CD4-positive, alpha-beta T cell treated with Interleukin-6 for 4 hours (primary cell): ENCODE measurements around the gene SMARCA2.

Experiments
- DNase-seq: peaks from one replicate; pipeline ENCODE4 v3.0.0-alpha.2; 2020; ENCODE audit warnings: mixed read lengths

The SMARCA2 gene

DNA sequence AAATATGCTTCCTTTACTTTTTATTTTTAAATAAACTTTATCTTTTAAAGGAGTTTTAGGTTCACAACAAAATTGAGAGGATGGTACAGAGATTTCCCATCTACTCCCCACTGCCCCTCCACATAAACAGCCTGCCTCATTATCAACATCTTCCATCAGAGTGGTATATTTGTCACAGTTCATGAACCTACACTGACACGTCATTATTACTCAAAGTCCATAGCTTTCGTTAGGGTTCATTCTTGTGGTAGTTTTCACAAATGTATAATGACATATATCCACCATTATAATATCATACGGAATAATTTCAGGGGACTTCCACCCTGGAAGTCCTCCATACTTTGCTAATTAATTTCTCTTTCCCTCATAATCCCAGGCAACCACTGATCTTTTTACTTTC is 204.9 kb downstream of the SMARCA2 start:
- DNase-seq: no peak

GRCh38 chr9:2227144-2227867 is 212.2 kb downstream of the SMARCA2 start:
- DNase-seq: no peak

DNA sequence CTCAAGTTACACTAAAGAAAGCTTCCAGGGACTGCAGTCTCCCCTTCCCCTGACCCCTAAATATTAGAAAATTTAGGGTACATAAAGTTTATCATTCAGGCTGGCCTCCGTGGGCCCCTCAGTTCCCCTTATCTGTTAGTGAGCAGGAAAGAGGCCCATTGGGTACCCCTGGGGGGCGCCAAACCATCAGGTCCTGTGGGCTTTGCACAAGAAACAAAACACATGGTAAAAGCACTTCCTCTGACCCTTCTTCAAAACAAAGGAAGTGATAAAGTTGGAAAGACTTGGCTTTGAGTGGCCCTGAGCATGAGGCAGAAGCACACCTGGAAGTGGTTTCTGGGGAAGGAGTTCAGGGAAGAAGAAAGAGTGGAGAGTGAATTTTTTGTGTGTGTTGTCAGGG is 213.0 kb downstream of the SMARCA2 start:
- no peak for DNase-seq

DNA sequence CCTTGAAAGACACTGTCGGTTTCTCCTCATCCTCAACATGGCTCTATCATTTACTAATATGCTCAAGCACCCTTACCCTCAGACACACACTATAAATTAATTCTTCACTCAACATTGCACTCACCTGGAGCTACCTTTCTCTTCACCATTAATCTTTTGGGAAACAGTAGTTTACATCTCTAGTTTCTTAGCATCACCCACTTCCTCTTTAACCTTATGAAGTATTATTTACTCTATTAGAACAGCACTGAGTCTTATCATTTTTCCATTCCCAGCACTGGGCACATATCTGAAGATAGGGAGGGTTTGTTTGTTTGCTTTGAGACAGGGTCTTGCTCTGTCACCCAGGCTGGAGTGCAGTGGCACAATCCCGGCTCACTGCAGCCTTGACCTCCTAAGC is 213.5 kb downstream of the SMARCA2 start:
- DNase-seq: no peak

DNA sequence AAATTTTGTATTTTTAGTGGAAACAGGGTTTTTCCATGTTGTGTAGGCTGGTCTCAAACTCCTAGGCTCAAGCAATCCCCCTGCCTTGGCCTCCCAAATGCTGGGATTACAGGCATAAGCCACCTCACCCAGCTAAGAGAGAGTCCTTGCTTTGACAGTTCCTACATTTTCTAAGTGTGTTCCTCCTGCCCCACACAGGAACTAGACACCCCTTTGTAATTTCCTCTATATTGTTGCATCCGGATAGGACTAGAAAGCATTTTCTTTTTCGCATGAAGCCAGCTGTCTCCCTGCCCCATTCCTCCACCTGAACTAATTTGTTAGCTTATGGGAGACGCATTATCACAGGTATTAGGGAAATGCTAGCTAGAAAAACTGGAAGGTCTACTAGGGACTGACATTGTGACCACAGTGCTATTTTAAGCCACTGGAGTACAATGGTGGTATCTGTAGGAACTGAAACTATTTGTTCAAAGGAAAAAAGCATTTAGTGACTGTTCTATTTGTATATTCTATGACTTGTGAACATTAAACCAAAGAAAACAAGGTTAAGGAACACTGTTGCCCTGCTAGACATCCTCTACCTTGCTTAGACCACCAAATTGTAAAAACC is 214.1 kb downstream of the SMARCA2 start:
- no peak for DNase-seq

- no peak for DNase-seq
Observed at GRCh38 chr9:2230362-2230761, 215.2 kb downstream of the SMARCA2 start.

DNA sequence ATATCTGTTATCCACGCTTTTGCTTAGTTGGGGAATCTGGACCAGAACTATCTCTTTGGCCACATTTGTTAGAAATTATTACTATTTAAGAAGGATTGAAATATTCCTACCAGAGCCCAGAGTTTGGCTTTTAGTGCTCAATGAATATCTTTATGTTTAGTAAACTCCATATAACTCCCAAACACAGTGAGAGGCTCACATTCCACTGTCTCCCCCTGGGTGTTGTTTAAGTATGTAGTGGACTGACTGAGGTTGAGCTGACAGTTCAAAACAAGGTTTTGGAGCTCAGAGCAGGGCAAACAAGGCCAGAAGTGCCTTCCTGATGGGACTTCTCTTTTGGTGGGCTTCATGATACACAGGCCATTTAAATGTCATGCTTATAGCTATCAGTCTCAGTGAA is 216.0 kb downstream of the SMARCA2 start:
- DNase-seq: no peak

DNA sequence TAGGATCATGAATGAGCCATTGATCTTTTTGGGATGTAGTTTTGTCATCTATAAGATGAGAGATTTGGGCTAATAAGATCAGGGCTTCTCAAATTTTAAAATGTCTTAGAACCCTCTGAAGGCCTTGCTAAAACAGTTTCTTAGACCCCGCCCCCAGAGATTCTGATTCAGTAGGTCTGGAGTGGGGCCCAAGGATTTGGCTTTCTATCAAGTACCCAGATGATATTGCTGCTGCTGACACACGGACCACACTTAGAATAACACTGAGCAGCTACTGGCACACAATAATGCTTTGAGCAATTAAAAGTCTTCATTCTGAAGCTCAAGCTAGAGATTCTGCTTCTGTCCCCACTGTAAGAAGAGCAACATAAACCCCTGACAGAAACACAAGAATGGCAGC is 216.7 kb downstream of the SMARCA2 start:
- no peak for DNase-seq

- DNase-seq: no peak
Observed at GRCh38 chr9:2233274-2233673, 218.1 kb downstream of the SMARCA2 start.

- no peak for DNase-seq
Observed at GRCh38 chr9:2234371-2234893, 219.3 kb downstream of the SMARCA2 start.

DNA sequence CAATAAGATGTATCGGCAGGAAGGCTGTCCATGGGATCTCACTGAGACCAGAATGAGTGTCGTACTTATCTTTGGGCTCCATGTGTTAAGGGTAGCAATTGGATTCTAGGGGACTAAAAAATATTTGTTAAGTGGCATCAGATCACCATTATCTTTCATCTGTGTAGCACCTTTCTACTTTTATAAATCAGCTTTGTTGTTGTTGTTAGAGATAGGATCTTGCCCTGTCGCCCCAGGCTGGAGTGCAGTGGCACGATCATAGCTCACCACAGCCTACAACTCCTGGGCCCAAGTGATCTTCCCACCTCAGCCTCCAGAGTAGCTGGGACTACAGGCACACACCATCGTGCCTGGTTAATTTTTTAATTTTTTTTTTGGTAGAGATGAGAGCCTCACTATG is 220.5 kb downstream of the SMARCA2 start:
- DNase-seq: no peak

- DNase-seq: no peak
Observed at GRCh38 chr9:2236850-2237249, 221.7 kb downstream of the SMARCA2 start.

GRCh38 chr9:2241461-2241835 is 226.3 kb downstream of the SMARCA2 start:
- DNase-seq: no peak

DNA sequence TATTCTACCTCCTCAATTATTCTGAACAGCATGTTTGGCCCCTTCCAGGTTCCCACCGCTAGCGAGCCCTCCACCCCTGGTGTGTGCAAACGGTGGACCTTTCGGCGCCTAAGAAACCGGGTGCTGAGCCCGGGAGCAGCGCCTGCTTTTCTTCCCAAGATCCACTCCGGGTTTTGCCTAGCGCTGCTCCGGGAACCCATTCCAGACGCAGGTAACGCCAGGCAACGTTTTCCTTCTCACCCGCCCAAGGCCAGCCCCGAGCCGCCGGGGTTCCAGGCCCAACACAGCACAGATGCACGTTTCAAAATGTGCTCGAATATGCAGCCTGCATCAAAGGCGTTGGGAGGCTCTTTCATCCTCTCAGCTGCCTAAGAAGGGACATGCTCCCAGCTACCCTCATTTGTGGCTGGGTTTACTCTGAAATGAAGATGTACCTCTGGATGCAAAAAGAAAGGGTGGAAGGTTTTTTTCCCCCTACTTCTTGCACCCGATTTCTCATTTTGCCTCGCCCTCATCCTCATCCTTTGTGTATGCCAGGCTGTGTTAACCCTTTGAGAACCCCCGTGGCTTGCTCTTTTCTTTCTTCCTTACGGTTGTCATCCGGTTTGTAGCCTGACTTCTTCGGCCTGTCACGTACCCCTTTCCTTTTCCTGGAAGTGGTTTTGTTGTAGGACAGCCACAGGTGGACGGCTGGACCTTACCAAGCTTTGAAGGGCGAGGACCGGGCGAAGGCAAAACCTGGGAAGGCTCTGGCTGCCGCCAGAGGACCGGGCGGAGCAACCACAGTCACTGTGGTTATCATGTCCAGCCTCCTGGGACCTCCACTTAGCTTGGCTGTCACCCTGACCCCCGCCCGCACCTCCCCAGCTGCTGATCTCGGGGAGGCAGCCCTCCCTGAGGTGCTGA is 226.9 kb downstream of the SMARCA2 start:
- peak; percentile 44 for DNase-seq

DNA sequence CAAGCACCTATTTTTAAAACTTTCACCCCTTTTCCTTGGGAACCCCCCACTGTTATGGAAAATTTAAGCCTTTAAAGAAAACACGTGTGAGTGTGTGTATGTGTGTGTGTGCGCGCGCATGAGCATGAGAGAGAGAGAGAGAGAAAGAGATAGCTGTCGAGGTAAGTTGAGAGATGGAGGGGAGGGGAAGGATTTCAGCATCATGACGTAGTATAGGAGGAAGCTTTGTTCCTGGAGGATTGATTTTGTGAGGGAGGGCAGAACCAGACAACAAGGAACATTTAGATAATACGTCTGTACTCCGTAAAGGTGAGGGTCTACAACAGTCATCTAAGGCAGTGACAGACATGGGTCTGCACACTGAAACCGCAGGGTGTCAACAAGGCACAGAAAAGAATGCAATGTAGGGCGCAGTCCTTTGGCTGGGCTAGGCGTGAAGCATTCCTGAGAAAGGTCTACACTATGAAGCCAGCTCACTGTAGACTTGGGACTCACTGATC is 227.7 kb downstream of the SMARCA2 start:
- no peak for DNase-seq
